HepG2 (cell line): ENCODE data around the gene FRMD8. TPM values are rescaled to one million over a fixed set of nuclear protein-coding genes. Genes with fewer than 3 reads are reported as not detected.

ENCODE experiments used
- AGO2 ChIP-seq: fragments of 200-400 bp; formaldehyde crosslinking; optimal IDR thresholded peaks from 2 replicates; pipeline ENCODE3; 2017; ENCODE audit warnings: mild to moderate bottlenecking, low read depth, low read length, moderate library complexity
- ATF4 ChIP-seq, 2 experiments: fragments of 450-650 bp in 1 of 2; sonication (generic) in 1 of 2; formaldehyde crosslinking; IDR thresholded peaks; 2 replicates each; pipeline versions ENCODE4 v1.5.0 to v1.8.0; 2020 to 2022; ENCODE audit warnings: mild to moderate bottlenecking in 1 of 2, missing genetic modification reagents in 1 of 2
- ATF7 ChIP-seq, 2 experiments: fragments of 450-650 bp in 1 of 2; sonication (generic) in 1 of 2; formaldehyde crosslinking in 1 of 2; IDR thresholded peaks; 2 replicates each; pipeline versions ENCODE4 v1.4.0 to v1.6.1; 2016 to 2020; ENCODE audit warnings: antibody characterized with exemption in 1 of 2, mild to moderate bottlenecking in 1 of 2, missing genetic modification reagents in 1 of 2
- CENPBD1 ChIP-seq: sonication (generic); formaldehyde crosslinking; IDR thresholded peaks from 2 replicates; pipeline ENCODE4 v1.8.0; 2022; ENCODE audit warnings: missing genetic modification reagents, low read depth, mild to moderate bottlenecking, borderline replicate concordance
- CHD2 ChIP-seq: IDR thresholded peaks from 2 replicates; pipeline ENCODE4 v1.6.1; 2011; ENCODE audit warnings: low read depth, low read length, improper control_type of control experiment
- FOXK2 ChIP-seq: fragments of 450-650 bp; IDR thresholded peaks from 2 replicates; pipeline ENCODE4 v1.6.1; 2016
- GATAD2A ChIP-seq: IDR thresholded peaks from 2 replicates; pipeline ENCODE4 v1.6.1; 2016
- HNRNPK ChIP-seq: fragments of 200-400 bp; formaldehyde crosslinking; IDR thresholded peaks from 2 replicates; pipeline ENCODE4 v1.6.1; 2018; ENCODE audit warnings: low read length, low read depth, moderate library complexity, mild to moderate bottlenecking; ENCODE audit not compliant: poor library complexity, severe bottlenecking
- HOXA5 ChIP-seq: sonication (generic); formaldehyde crosslinking; IDR thresholded peaks from 2 replicates; pipeline ENCODE4 v1.4.0; 2020; ENCODE audit warnings: missing genetic modification reagents
- MLLT10 ChIP-seq: sonication (generic); formaldehyde crosslinking; IDR thresholded peaks from 2 replicates; pipeline ENCODE4 v1.4.0; 2020; ENCODE audit warnings: missing genetic modification reagents
- POLR2AphosphoS2 ChIP-seq: IDR thresholded peaks from 2 replicates; pipeline ENCODE4 v1.6.1; 2011; ENCODE audit warnings: low read depth, low read length, improper control_type of control experiment
- POLR2AphosphoS5 ChIP-seq: IDR thresholded peaks from 2 replicates; pipeline ENCODE4 v1.6.1; 2012; ENCODE audit warnings: low read depth, low read length
- RBFOX2 ChIP-seq: fragments of 200-400 bp; formaldehyde crosslinking; IDR thresholded peaks from 2 replicates; pipeline ENCODE4 v1.6.1; 2017; ENCODE audit warnings: low read depth, mild to moderate bottlenecking, low read length
- SAP130 ChIP-seq: IDR thresholded peaks from 2 replicates; pipeline ENCODE4 v1.6.1; 2016; ENCODE audit warnings: low read depth
- SOX5 ChIP-seq: IDR thresholded peaks from 2 replicates; pipeline ENCODE4 v1.6.1; 2016; ENCODE audit warnings: borderline replicate concordance
- YEATS2 ChIP-seq: sonication (generic); formaldehyde crosslinking; IDR thresholded peaks from 2 replicates; pipeline ENCODE4 v1.4.0; 2020; ENCODE audit warnings: missing genetic modification reagents, borderline replicate concordance
- ZC3H13 ChIP-seq: sonication (generic); formaldehyde crosslinking; IDR thresholded peaks from 2 replicates; pipeline ENCODE4 v1.8.1; 2023; ENCODE audit warnings: mild to moderate bottlenecking, missing genetic modification reagents, moderate library complexity
- ZNF160 ChIP-seq: sonication (generic); formaldehyde crosslinking; IDR thresholded peaks from 2 replicates; pipeline ENCODE4 v1.8.0; 2022; ENCODE audit warnings: mild to moderate bottlenecking, inconsistent platforms, missing genetic modification reagents
- ZNF557 ChIP-seq: sonication (generic); formaldehyde crosslinking; IDR thresholded peaks from 2 replicates; pipeline ENCODE4 v1.4.0; 2020; ENCODE audit warnings: missing genetic modification reagents
- ZNF580 ChIP-seq: IDR thresholded peaks from 2 replicates; pipeline ENCODE4 v1.6.1; 2016; ENCODE audit warnings: low read depth, borderline replicate concordance
- ZNF772 ChIP-seq: sonication (generic); formaldehyde crosslinking; IDR thresholded peaks from 2 replicates; pipeline ENCODE4 v1.5.0; 2020; ENCODE audit warnings: mild to moderate bottlenecking, missing genetic modification reagents
- ZNF780A ChIP-seq: sonication (generic); formaldehyde crosslinking; IDR thresholded peaks from 2 replicates; pipeline ENCODE4 v1.8.0; 2022; ENCODE audit warnings: mild to moderate bottlenecking, missing genetic modification reagents, moderate library complexity
- ZNF841 ChIP-seq: sonication (generic); formaldehyde crosslinking; IDR thresholded peaks from 2 replicates; pipeline ENCODE4 v1.8.1; 2023; ENCODE audit warnings: missing genetic modification reagents, borderline replicate concordance
- ZNF879 ChIP-seq: sonication (generic); formaldehyde crosslinking; IDR thresholded peaks from 2 replicates; pipeline ENCODE4 v1.8.1; 2023; ENCODE audit warnings: missing genetic modification reagents
- polyA plus RNA-seq, 8 experiments: library from polyadenylated mRNA; depleted of rRNA in 3 of 8; stranded (reverse) in 7 of 8; unstranded in 1 of 8; fragments of >200 nt; fragmentation: Illumina TruSeq in 4 of 8; extraction: Trizol in 4 of 8; gene quantifications; 2 replicates each; pipeline versions ENCODE4 v1.2.1 to v1.2.3, GENCODE V29; 2011 to 2016; ENCODE audit warnings: low read depth in 4 of 8, missing spikeins in 1 of 8, mixed read lengths in 1 of 8; ENCODE audit not compliant: insufficient read depth in 1 of 8
- total RNA-seq, 5 experiments: library from RNA; depleted of rRNA; stranded (reverse); fragments of >200 nt; fragmentation: Illumina TruSeq; extraction: Trizol; gene quantifications; 2 replicates each; pipeline ENCODE4 v1.2.3, GENCODE V29; 2016; ENCODE audit warnings: low read depth in 1 of 5

The FRMD8 gene
- total and polyA plus RNA-seq, 2 of the 13 experiments (the other 11 are each of a cell fraction or from before 2014, with no cell fraction given), result 5.8 to 20.6 TPM

- 0 out of 2 replicates have a peak, but pooled peaks have one; percentile 5 for TF ChIP-seq GATAD2A
- 0 out of 2 replicates have a peak, but pooled peaks have one; percentile 7 for TF ChIP-seq YEATS2
- peak; percentile 84 for TF ChIP-seq MLLT10 (CRISPR knock-in tag)
- 0 out of 2 replicates have a peak, but pooled peaks have one; percentile 61 for TF ChIP-seq HOXA5 (CRISPR knock-in tag)
- 0 out of 2 replicates have a peak, but pooled peaks have one; percentile 41 for TF ChIP-seq ZNF780A
- peak; percentile 93 for TF ChIP-seq POLR2AphosphoS2
- TF ChIP-seq CENPBD1 (CRISPR knock-in tag), result no peak
- TF ChIP-seq ATF7 (IDR thresholded peaks at IDR 0.05), result peak; percentile 89
- no peak for TF ChIP-seq ATF7 (CRISPR knock-in tag; IDR thresholded peaks at IDR 0.05)
- 0 out of 2 replicates have a peak, but pooled peaks have one; percentile 5 for TF ChIP-seq SOX5 (CRISPR knock-in tag)
- TF ChIP-seq ZNF557, result no peak
- TF ChIP-seq ZNF879 (CRISPR knock-in tag), result no peak
- peak; percentile 31; the same call in 1 of the 2 replicates for TF ChIP-seq FOXK2
- no peak for TF ChIP-seq ZNF580 (CRISPR knock-in tag)
- peak; percentile 77 for TF ChIP-seq AGO2
- peak; percentile 39; the same call in 1 of the 2 replicates for TF ChIP-seq ZNF841 (CRISPR knock-in tag)
- no peak; the same call in 1 of the 2 replicates for TF ChIP-seq CHD2
- peak in 1 of 2 experiments; percentile 84; a peak in 2 of 4 replicates for TF ChIP-seq ATF4 (CRISPR knock-in tag; IDR thresholded peaks at IDR 0.05)
- no peak for TF ChIP-seq ZNF772 (CRISPR knock-in tag)
- TF ChIP-seq SAP130 (CRISPR knock-in tag), result peak; percentile 28
- TF ChIP-seq ZC3H13 (CRISPR knock-in tag), result 0 out of 2 replicates have a peak, but pooled peaks have one; percentile 9
- TF ChIP-seq POLR2AphosphoS5, result peak; percentile 49; the same call in 1 of the 2 replicates
- 0 out of 2 replicates have a peak, but pooled peaks have one; percentile 2 for TF ChIP-seq ZNF160 (CRISPR knock-in tag)
- TF ChIP-seq HNRNPK, result peak; percentile 86
- TF ChIP-seq RBFOX2, result peak; percentile 53
Observed at GRCh38 chr11:65425971-65426838, 39.8 kb downstream of the FRMD8 start (continued).
